ENCODE results near the gene SIK2.

- TF ChIP-seq EP300 (IDR thresholded peaks at IDR 0.05; ENCODE audit: low read depth), result no peak
- no peak for TF ChIP-seq POLR2AphosphoS5 (IDR thresholded peaks at IDR 0.05)
- TF ChIP-seq CTCF (IDR thresholded peaks at IDR 0.05), result no peak
Observed at GRCh38 chr11:111591187-111591960, 10.9 kb upstream of the SIK2 start.
